Astrocyte (in vitro differentiated cells and primary cell): ENCODE measurements around the gene LRRC45.

ENCODE experiments used
- EZH2 ChIP-seq: IDR thresholded peaks from 2 replicates; pipeline ENCODE4 v1.6.1; 2012; ENCODE audit warnings: mild to moderate bottlenecking, low read length, inconsistent platforms; ENCODE audit not compliant: insufficient read depth
- TF ChIP-seq, protein P1 (sequence below): IDR thresholded peaks from 2 replicates; pipeline ENCODE4 v1.5.1; 2011; ENCODE audit warnings: low read depth, mild to moderate bottlenecking, inconsistent platforms, low read length, moderate library complexity; ENCODE audit not compliant: insufficient read depth

GRCh38 chr17:82012640-82013295 is 10.3 kb upstream of the LRRC45 start:
- TF ChIP-seq, protein P1, sequence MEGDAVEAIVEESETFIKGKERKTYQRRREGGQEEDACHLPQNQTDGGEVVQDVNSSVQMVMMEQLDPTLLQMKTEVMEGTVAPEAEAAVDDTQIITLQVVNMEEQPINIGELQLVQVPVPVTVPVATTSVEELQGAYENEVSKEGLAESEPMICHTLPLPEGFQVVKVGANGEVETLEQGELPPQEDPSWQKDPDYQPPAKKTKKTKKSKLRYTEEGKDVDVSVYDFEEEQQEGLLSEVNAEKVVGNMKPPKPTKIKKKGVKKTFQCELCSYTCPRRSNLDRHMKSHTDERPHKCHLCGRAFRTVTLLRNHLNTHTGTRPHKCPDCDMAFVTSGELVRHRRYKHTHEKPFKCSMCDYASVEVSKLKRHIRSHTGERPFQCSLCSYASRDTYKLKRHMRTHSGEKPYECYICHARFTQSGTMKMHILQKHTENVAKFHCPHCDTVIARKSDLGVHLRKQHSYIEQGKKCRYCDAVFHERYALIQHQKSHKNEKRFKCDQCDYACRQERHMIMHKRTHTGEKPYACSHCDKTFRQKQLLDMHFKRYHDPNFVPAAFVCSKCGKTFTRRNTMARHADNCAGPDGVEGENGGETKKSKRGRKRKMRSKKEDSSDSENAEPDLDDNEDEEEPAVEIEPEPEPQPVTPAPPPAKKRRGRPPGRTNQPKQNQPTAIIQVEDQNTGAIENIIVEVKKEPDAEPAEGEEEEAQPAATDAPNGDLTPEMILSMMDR = no peak
- TF ChIP-seq EZH2 = no peak
